IMR-90 (cell line): ENCODE data around the gene PCIF1. TPM values are rescaled to one million over a fixed set of nuclear protein-coding genes. Genes with fewer than 3 reads are reported as not detected.

Experiments
- ATAC-seq: fragments of 200-7000 bp; cut with Tn5 transposase; 2 replicates; pipeline ENCODE4 v1.9.1; 2020; ENCODE audit warnings: low read depth, mild to moderate bottlenecking, moderate library complexity
- BruUV-seq: library from RNA; stranded (reverse); fragments of 400-500 nt; replicated peaks from 2 replicates; lab custom pipeline; 2021; lab: Mats Ljungman, UMichigan
- CTCF ChIA-PET: fragments of 300-600 bp; formaldehyde crosslinking; extraction: SDS; loops from one replicate; lab custom pipeline; 2021; ENCODE audit warnings: antibody characterized with exemption; lab: Yijun Ruan, JAX
- POLR2A ChIA-PET: fragments of 300-600 bp; sonication (Branson Sonifier 250); formaldehyde crosslinking; loops from one replicate; lab custom pipeline; 2022; ENCODE audit warnings: antibody characterized with exemption; ENCODE audit not compliant: unreplicated experiment; lab: Charles Lee
- DNase-seq: peaks from one replicate; pipeline ENCODE4 v3.0.0; 2013
- H2AFZ ChIP-seq: replicated peaks from 2 replicates; pipeline ENCODE3; 2013; ENCODE audit warnings: low read length, mild to moderate bottlenecking; ENCODE audit not compliant: poor library complexity
- H2AK5ac ChIP-seq: 2 replicates; pipeline ENCODE4 v1.6.1; 2013; ENCODE audit warnings: low read depth, low read length, inconsistent platforms
- H2AK9ac ChIP-seq: replicated peaks from 2 replicates; pipeline ENCODE3; 2013; ENCODE audit warnings: mild to moderate bottlenecking, low read depth, low read length, moderate library complexity; ENCODE audit not compliant: poor library complexity
- H2BK120ac ChIP-seq: 2 replicates; pipeline ENCODE4 v1.6.1; 2013; ENCODE audit warnings: low read depth, low read length, inconsistent platforms
- H2BK15ac ChIP-seq: 3 replicates; pipeline ENCODE4 v1.6.1; 2013; ENCODE audit warnings: low read depth, low read length, inconsistent platforms
- H2BK20ac ChIP-seq: 2 replicates; pipeline ENCODE4 v1.6.1; 2013; ENCODE audit warnings: low read depth, mild to moderate bottlenecking, inconsistent platforms, low read length, moderate library complexity
- H2BK5ac ChIP-seq: 2 replicates; pipeline ENCODE4 v1.6.1; 2013; ENCODE audit warnings: mild to moderate bottlenecking, low read depth, low read length, inconsistent platforms; ENCODE audit not compliant: poor library complexity, severe bottlenecking
- H3K14ac ChIP-seq: replicated peaks from 2 replicates; pipeline ENCODE4 v1.6.1; 2013; ENCODE audit warnings: low read depth, low read length, inconsistent platforms
- H3K18ac ChIP-seq: 2 replicates; pipeline ENCODE4 v1.6.1; 2013; ENCODE audit warnings: low read depth, low read length, control low read depth
- H3K23ac ChIP-seq: 2 replicates; pipeline ENCODE4 v1.6.1; 2013; ENCODE audit warnings: low read depth, low read length, inconsistent platforms
- H3K27ac ChIP-seq: 2 replicates; pipeline ENCODE4 v1.5.1; 2013; ENCODE audit warnings: mild to moderate bottlenecking, control low read depth, low read length; ENCODE audit not compliant: insufficient read depth
- H3K27me3 ChIP-seq: 2 replicates; pipeline ENCODE4 v1.6.1; 2013; ENCODE audit warnings: low read length; ENCODE audit not compliant: control insufficient read depth, insufficient read depth
- H3K36me3 ChIP-seq: 2 replicates; pipeline ENCODE4 v1.6.1; 2013; ENCODE audit warnings: low read length, mixed read lengths; ENCODE audit not compliant: control insufficient read depth, insufficient read depth
- H3K4ac ChIP-seq: 2 replicates; pipeline ENCODE4 v1.6.1; 2013; ENCODE audit warnings: low read depth, low read length, inconsistent platforms
- H3K4me1 ChIP-seq: 2 replicates; pipeline ENCODE4 v1.6.1; 2013; ENCODE audit warnings: low read length, mixed read lengths; ENCODE audit not compliant: control insufficient read depth, insufficient read depth
- H3K4me2 ChIP-seq: 2 replicates; pipeline ENCODE4 v1.6.1; 2013; ENCODE audit warnings: low read depth, mild to moderate bottlenecking, control low read depth, low read length, moderate library complexity
- H3K4me3 ChIP-seq: 2 replicates; pipeline ENCODE4 v1.5.1; 2013; ENCODE audit warnings: low read depth, mild to moderate bottlenecking, control low read depth, low read length, moderate library complexity; ENCODE audit not compliant: insufficient read depth
- H3K56ac ChIP-seq: 2 replicates; pipeline ENCODE4 v1.6.1; 2013; ENCODE audit warnings: low read length, inconsistent platforms; ENCODE audit not compliant: insufficient read depth; ENCODE audit errors: extremely low read depth
- H3K79me1 ChIP-seq, 2 experiments: 2 replicates each; pipeline ENCODE4 v1.6.1; 2013; ENCODE audit warnings: low read length in 2 of 2, inconsistent platforms in 1 of 2, low read depth in 1 of 2
- H3K9ac ChIP-seq: 2 replicates; pipeline ENCODE4 v1.6.1; 2013; ENCODE audit warnings: low read depth, low read length, control low read depth
- H3K9me1 ChIP-seq: 2 replicates; pipeline ENCODE4 v1.6.1; 2013; ENCODE audit warnings: low read length, inconsistent platforms; ENCODE audit not compliant: insufficient read depth
- H3K9me3 ChIP-seq: 2 replicates; pipeline ENCODE4 v1.6.1; 2013; ENCODE audit warnings: low read length; ENCODE audit not compliant: control insufficient read depth, insufficient read depth
- H4K20me1 ChIP-seq: 2 replicates; pipeline ENCODE4 v1.6.1; 2013; ENCODE audit warnings: low read length, inconsistent platforms; ENCODE audit not compliant: insufficient read depth
- H4K5ac ChIP-seq: 2 replicates; pipeline ENCODE4 v1.6.1; 2013; ENCODE audit warnings: mild to moderate bottlenecking, low read depth, low read length, control low read depth
- H4K8ac ChIP-seq, 2 experiments: 2 replicates each; pipeline ENCODE4 v1.6.1; 2013; ENCODE audit warnings: low read depth in 2 of 2, low read length in 2 of 2, control low read depth in 1 of 2, inconsistent platforms in 1 of 2
- H4K91ac ChIP-seq: 2 replicates; pipeline ENCODE4 v1.6.1; 2013; ENCODE audit warnings: low read depth, low read length, inconsistent platforms; ENCODE audit not compliant: insufficient read depth
- CHD1 ChIP-seq: IDR thresholded peaks from 2 replicates; pipeline ENCODE4 v1.6.1; 2012; ENCODE audit warnings: low read depth, low read length, improper control_type of control experiment
- NFE2L2 ChIP-seq: fragments of 150-350 bp; IDR thresholded peaks from 2 replicates; pipeline ENCODE4 v1.6.1; 2016; ENCODE audit warnings: low read depth, mild to moderate bottlenecking, low read length
- WGBS, 2 experiments: methylation state at CpG; one replicate each; pipeline versions ENCODE4 v1.1.5 to v1.1.7; 2013; ENCODE audit warnings: missing lambda C conversion rate in 2 of 2; ENCODE audit not compliant: insufficient read length in 1 of 2; ENCODE audit errors: extremely low coverage in 2 of 2; 5-methylcytosine and 5-hydroxymethylcytosine counted together
- dilution Hi-C: fragments of 300-500 bp; cut with HindIII; formaldehyde crosslinking; loops from one replicate; pipeline ENCODE4 v1.14.3; 2018; ENCODE audit warnings: low sequenced_read_pairs; ENCODE audit not compliant: unreplicated experiment
- in situ Hi-C: fragments of 300-500 bp; cut with MboI; formaldehyde crosslinking; loops from 3 replicates; pipeline ENCODE4 v1.14.3; 2019; ENCODE audit warnings: low sequenced_read_pairs, inconsistent platforms, mixed read lengths
- intact Hi-C: fragments of 100-400 bp; cut with micrococcal nuclease; formaldehyde crosslinking; loops from 2 replicates; pipeline ENCODE4 v1.10.0; 2022
- polyA plus RNA-seq, 3 experiments: library from polyadenylated mRNA; depleted of rRNA; stranded (reverse); fragments of >200 nt; gene quantifications; 2 replicates each; pipeline ENCODE4 v1.2.3, GENCODE V29; 2012; ENCODE audit warnings: low replicate concordance in 1 of 3
- total RNA-seq: library from RNA; depleted of rRNA; stranded (reverse); fragments of >200 nt; gene quantifications from 2 replicates; pipeline ENCODE4 v1.2.3, GENCODE V29; 2012

The PCIF1 gene
- total and polyA plus RNA-seq, 2 of the 4 experiments (the other 2 are of a cell fraction) = 5.4 to 18.3 TPM

GRCh38 chr20:45944151-45944964, 9.9 kb downstream of the PCIF1 start:
- no peak overlapping the region for H3K14ac ChIP-seq
- H4K5ac ChIP-seq = no peak overlapping the region
- H3K36me3 ChIP-seq = peaks cover 85% of the 10 kb centered on the region
- ChIA-PET CTCF (interaction anchor here (1.2 kb wide), 1 partner anchor 9 kb away, joined by 3 read pairs; no protein-coding TSS in a partner anchor), POLR2A (interaction anchor here (1.4 kb wide), 1 partner anchor 9 kb away, joined by 3 read pairs; the partner anchor contains the start of gene PCIF1)
- no peak overlapping the region for H2AFZ ChIP-seq
- TF ChIP-seq CHD1 = no peak
- TF ChIP-seq NFE2L2 = peak; percentile 38; the same call in 1 of the 2 replicates
- no peaks in the 10 kb centered on the region for H3K27me3 ChIP-seq
- H3K9me3 ChIP-seq = no peaks in the 10 kb centered on the region
- DNase-seq (no peak), ATAC-seq (no peak)
- H3K79me1 ChIP-seq = peaks cover 2 to 4% of the 10 kb centered on the region in 2 experiments; a peak in 1 of 4 replicates
- no peaks in the 10 kb centered on the region for H3K4me1 ChIP-seq
- no peak overlapping the region for H3K56ac ChIP-seq
- H3K18ac ChIP-seq = no peak overlapping the region
- no peak overlapping the region for H3K4me3 ChIP-seq
- H2AK5ac ChIP-seq = no peak overlapping the region
- H3K23ac ChIP-seq = no peak overlapping the region
- 0 out of 2 replicates have a peak, but pooled peaks cover 3% of the 10 kb centered on the region for H3K9me1 ChIP-seq
- H2BK20ac ChIP-seq = no peak overlapping the region
- H2AK9ac ChIP-seq = no peak overlapping the region
- no peak overlapping the region for H2BK15ac ChIP-seq
- intact Hi-C loops = no loop called here
- dilution Hi-C loops = no loop called here
- no peak overlapping the region for H4K91ac ChIP-seq
- in situ Hi-C loops = no loop called here
- no TSS peak for BruUV-seq
- no peak overlapping the region for H2BK120ac ChIP-seq
- no peak overlapping the region for H3K4me2 ChIP-seq
- 93% methylated on average over 3 of the region's 15 CpGs; no CpG with 5 or more reads in 1 of the 2 experiments for WGBS, 2 experiments
- no peak overlapping the region for H2BK5ac ChIP-seq
- peaks cover 6% of the 10 kb centered on the region; the same call in 1 of the 2 replicates for H4K20me1 ChIP-seq
- H3K4ac ChIP-seq = no peak overlapping the region
- no peak overlapping the region for H3K27ac ChIP-seq
- H3K9ac ChIP-seq = no peak overlapping the region
- H4K8ac ChIP-seq = no peak overlapping the region
